OCI-LY1 (cell line): Measurements from ENCODE around the gene SPACA7.

Experiments
- H2AFZ ChIP-seq: fragments of 200-600 bp; sonication (generic), shearing (Covaris generic); 2 replicates; pipeline ENCODE4 v1.6.0; 2014; ENCODE audit warnings: antibody characterized with exemption, mild to moderate bottlenecking, low read length
- H3F3A ChIP-seq: fragments of 200-600 bp; sonication (generic), shearing (Covaris generic); 2 replicates; pipeline ENCODE4 v1.6.0; 2014; ENCODE audit warnings: mild to moderate bottlenecking, antibody characterized with exemption, low read length, moderate library complexity; ENCODE audit not compliant: insufficient read depth
- H3K27ac ChIP-seq: fragments of 200-600 bp; sonication (generic); 2 replicates; pipeline ENCODE4 v1.5.1; 2014; ENCODE audit warnings: low read length, mixed run types, mild to moderate bottlenecking, low read depth; ENCODE audit not compliant: poor library complexity, severe bottlenecking
- H3K27me3 ChIP-seq: fragments of 200-600 bp; sonication (generic); 2 replicates; pipeline ENCODE4 v1.6.0; 2014; ENCODE audit warnings: antibody characterized with exemption, mild to moderate bottlenecking, low read length, moderate library complexity; ENCODE audit not compliant: insufficient read depth
- H3K36me3 ChIP-seq: fragments of 200-600 bp; sonication (generic); 2 replicates; pipeline ENCODE4 v1.6.1; 2014; ENCODE audit warnings: mild to moderate bottlenecking, antibody characterized with exemption, low read length, moderate library complexity, mixed read lengths; ENCODE audit not compliant: insufficient read depth
- H3K4me1 ChIP-seq: fragments of 200-600 bp; sonication (generic); 2 replicates; pipeline ENCODE4 v1.5.1; 2014; ENCODE audit warnings: mild to moderate bottlenecking, low read length, moderate library complexity; ENCODE audit not compliant: insufficient read depth, severe bottlenecking
- H3K4me2 ChIP-seq: fragments of 200-600 bp; sonication (generic), shearing (Covaris generic); 2 replicates; pipeline ENCODE4 v1.6.1; 2014; ENCODE audit warnings: low read length
- H3K4me3 ChIP-seq: fragments of 200-600 bp; sonication (generic); 2 replicates; pipeline ENCODE4 v1.5.1; 2014; ENCODE audit warnings: low read length, low read depth, mild to moderate bottlenecking, mixed read lengths; ENCODE audit not compliant: poor library complexity, severe bottlenecking
- H3K79me2 ChIP-seq: fragments of 200-600 bp; shearing (Covaris generic); 2 replicates; pipeline ENCODE4 v1.6.1; 2016; ENCODE audit warnings: mixed run types, low read length, mixed read lengths; ENCODE audit not compliant: insufficient read depth
- H3K9ac ChIP-seq: fragments of 200-600 bp; sonication (generic), shearing (Covaris generic); 2 replicates; pipeline ENCODE4 v1.6.1; 2014; ENCODE audit warnings: mild to moderate bottlenecking, low read length, mixed read lengths
- H3K9me2 ChIP-seq: fragments of 200-600 bp; sonication (generic), shearing (Covaris generic); 2 replicates; pipeline ENCODE4 v1.6.1; 2014; ENCODE audit warnings: low read depth, mild to moderate bottlenecking, low read length, mixed read lengths
- H3K9me3 ChIP-seq: fragments of 200-600 bp; shearing (Covaris generic); 2 replicates; pipeline ENCODE4 v1.6.1; 2014; ENCODE audit warnings: low read length, mixed read lengths
- H4K20me1 ChIP-seq: fragments of 200-600 bp; sonication (generic), shearing (Covaris generic); 2 replicates; pipeline ENCODE4 v1.6.0; 2016; ENCODE audit warnings: mild to moderate bottlenecking, low read length; ENCODE audit not compliant: insufficient read depth
- CTCF ChIP-seq: fragments of 200-600 bp; sonication (generic), shearing (Covaris generic); IDR thresholded peaks from 2 replicates; pipeline ENCODE4 v1.5.1; 2017; ENCODE audit warnings: mild to moderate bottlenecking, antibody characterized with exemption, low read length, moderate library complexity, mixed read lengths
- EZH2 ChIP-seq: fragments of 200-600 bp; sonication (generic), shearing (Covaris generic); IDR thresholded peaks from 2 replicates; pipeline ENCODE4 v1.8.0; 2017; ENCODE audit warnings: borderline replicate concordance, mixed run types, mild to moderate bottlenecking, antibody characterized with exemption, low read length, moderate library complexity, mixed read lengths

The SPACA7 gene

GRCh38 chr13:112355274-112355838 is 20.8 kb upstream of the SPACA7 start:
- H3F3A ChIP-seq = no peaks in the 10 kb centered on the region
- no peak overlapping the region for H2AFZ ChIP-seq
- H3K4me1 ChIP-seq = no peaks in the 10 kb centered on the region
- H3K9me2 ChIP-seq = no peaks in the 10 kb centered on the region
- H3K27ac ChIP-seq = no peak overlapping the region
- H3K79me2 ChIP-seq = no peaks in the 10 kb centered on the region
- H3K27me3 ChIP-seq = no peaks in the 10 kb centered on the region; the same call in 1 of the 2 replicates
- no peaks in the 10 kb centered on the region for H4K20me1 ChIP-seq
- no peak overlapping the region for H3K9ac ChIP-seq
- no peak overlapping the region for H3K4me3 ChIP-seq
- no peaks in the 10 kb centered on the region for H3K36me3 ChIP-seq
- H3K9me3 ChIP-seq = no peaks in the 10 kb centered on the region
- H3K4me2 ChIP-seq = no peak overlapping the region
- TF ChIP-seq CTCF (no peak), EZH2 (no peak)

- Histone ChIP-seq H4K20me1 (no peaks in the 10 kb centered on the region), H3K4me3 (no peak overlapping the region), H3K27ac (no peak overlapping the region), H3F3A (no peaks in the 10 kb centered on the region), H3K36me3 (no peaks in the 10 kb centered on the region), H3K9me3 (no peaks in the 10 kb centered on the region), H3K4me2 (no peak overlapping the region), H3K4me1 (no peaks in the 10 kb centered on the region), H3K79me2 (no peaks in the 10 kb centered on the region), H3K9ac (no peak overlapping the region), H3K9me2 (no peaks in the 10 kb centered on the region), H3K27me3 (no peaks in the 10 kb centered on the region; the same call in 1 of the 2 replicates), H2AFZ (no peak overlapping the region)
- no peak for TF ChIP-seq EZH2
- no peak for TF ChIP-seq CTCF
These were observed 20.0 kb upstream of the SPACA7 start for GRCh38 chr13:112356190-112356589.

- no peaks in the 10 kb centered on the region for H3K79me2 ChIP-seq
- H3K27me3 ChIP-seq = no peaks in the 10 kb centered on the region; the same call in 1 of the 2 replicates
- H3K9me2 ChIP-seq = no peaks in the 10 kb centered on the region
- TF ChIP-seq CTCF (no peak), EZH2 (no peak)
- no peak overlapping the region for H3K27ac ChIP-seq
- H3K4me2 ChIP-seq = no peak overlapping the region
- 0 out of 2 replicates have a peak, but pooled peaks cover 4% of the 10 kb centered on the region for H3K9me3 ChIP-seq
- H3K36me3 ChIP-seq = no peaks in the 10 kb centered on the region
- H3F3A ChIP-seq = no peaks in the 10 kb centered on the region
- no peak overlapping the region for H3K9ac ChIP-seq
- H2AFZ ChIP-seq = no peak overlapping the region
- H3K4me3 ChIP-seq = no peak overlapping the region
- no peaks in the 10 kb centered on the region for H3K4me1 ChIP-seq
- H4K20me1 ChIP-seq = no peaks in the 10 kb centered on the region
These were observed 18.0 kb upstream of the SPACA7 start for GRCh38 chr13:112358156-112358555.
